Panc1 (cell line): ENCODE results near the gene TMEM200C. TPM values are rescaled to one million over a fixed set of nuclear protein-coding genes. Genes with fewer than 3 reads are reported as not detected.

ENCODE experiments used
- ATAC-seq: fragments of 200-7000 bp; cut with Tn5 transposase; 2 replicates; pipeline ENCODE4 v1.9.1; 2020; ENCODE audit warnings: mild to moderate bottlenecking, moderate library complexity
- BruUV-seq: library from RNA; stranded (reverse); fragments of 400-500 nt; replicated peaks from 2 replicates; lab custom pipeline; 2021; lab: Mats Ljungman, UMichigan
- CTCF ChIA-PET: fragments of 300-600 bp; sonication (Branson Sonifier 250); formaldehyde crosslinking; loops from one replicate; lab custom pipeline; 2022; ENCODE audit warnings: antibody characterized with exemption; lab: Charles Lee
- POLR2A ChIA-PET: fragments of 300-600 bp; sonication (Branson Sonifier 250); formaldehyde crosslinking; loops from one replicate; lab custom pipeline; 2022; ENCODE audit warnings: antibody characterized with exemption; lab: Charles Lee
- DNase-seq: peaks from one replicate; pipeline ENCODE4 v3.0.0-alpha.2; 2010; ENCODE audit warnings: low read depth, low spot score
- H3K27ac ChIP-seq: 2 replicates; pipeline ENCODE4 v1.5.1; 2011; ENCODE audit warnings: mild to moderate bottlenecking, low read length, inconsistent platforms
- H3K27me3 ChIP-seq: fragments of 200-500 bp; sonication (Bioruptor generic); 2 replicates; pipeline ENCODE4 v1.6.0; 2014; ENCODE audit warnings: low read length, inconsistent platforms; ENCODE audit not compliant: control insufficient read depth, insufficient read depth
- H3K36me3 ChIP-seq: fragments of 200-500 bp; sonication (Bioruptor generic); 2 replicates; pipeline ENCODE4 v1.5.1; 2014; ENCODE audit warnings: inconsistent platforms, mild to moderate bottlenecking, low read length, moderate library complexity; ENCODE audit not compliant: control insufficient read depth, insufficient read depth
- H3K4me1 ChIP-seq: 2 replicates; pipeline ENCODE4 v1.5.1; 2011; ENCODE audit warnings: inconsistent platforms, mild to moderate bottlenecking, low read length, moderate library complexity; ENCODE audit not compliant: control insufficient read depth, insufficient read depth
- H3K4me3 ChIP-seq, 2 experiments: 2 replicates each; pipeline ENCODE4 v1.5.1; 2011 to 2012; ENCODE audit warnings: low read depth in 2 of 2, low read length in 2 of 2, mild to moderate bottlenecking in 2 of 2, inconsistent platforms in 1 of 2, moderate library complexity in 1 of 2
- H3K9me3 ChIP-seq: fragments of 200-500 bp; sonication (Bioruptor generic); 2 replicates; pipeline ENCODE4 v1.5.1; 2014; ENCODE audit warnings: low read depth, mild to moderate bottlenecking, inconsistent platforms, low read length, moderate library complexity; ENCODE audit not compliant: control insufficient read depth, insufficient read depth
- CTCF ChIP-seq: fragments of 450-650 bp; IDR thresholded peaks from 2 replicates; pipeline ENCODE4 v1.5.1; 2017; ENCODE audit warnings: mild to moderate bottlenecking
- POLR2AphosphoS5 ChIP-seq: IDR thresholded peaks from 2 replicates; pipeline ENCODE4 v1.6.1; 2012; ENCODE audit warnings: mild to moderate bottlenecking, low read depth, low read length, moderate library complexity
- REST ChIP-seq, 2 experiments: IDR thresholded peaks; 2 replicates each; pipeline ENCODE4 v1.6.1; 2011 to 2012; ENCODE audit warnings: low read depth in 2 of 2, control low read depth in 1 of 2, low read length in 1 of 2, mild to moderate bottlenecking in 1 of 2, moderate library complexity in 1 of 2; ENCODE audit not compliant: insufficient read depth in 1 of 2
- SIN3A ChIP-seq: IDR thresholded peaks from 2 replicates; pipeline ENCODE4 v1.6.1; 2012; ENCODE audit warnings: low read depth, mild to moderate bottlenecking, low read length, moderate library complexity, borderline replicate concordance; ENCODE audit not compliant: insufficient read depth
- TCF7L2 ChIP-seq: IDR thresholded peaks from 2 replicates; pipeline ENCODE4 v1.6.1; 2011; ENCODE audit warnings: mild to moderate bottlenecking, low read depth, low read length, inconsistent platforms
- in situ Hi-C: cut with HindIII; loops from 2 replicates; pipeline ENCODE4 v1.10.0; 2016; ENCODE audit warnings: low sequenced_read_pairs, low pct_unique_long_range_greater_than_20kb
- intact Hi-C: fragments of 100-400 bp; cut with micrococcal nuclease; formaldehyde crosslinking; loops from one replicate; pipeline ENCODE4 v1.10.0; 2022; ENCODE audit not compliant: unreplicated experiment
- total RNA-seq: library from RNA; stranded (reverse); gene quantifications from one replicate; pipeline ENCODE4 v1.2.1, GENCODE V29; 2021; ENCODE audit not compliant: unreplicated experiment

TMEM200C gene
- total RNA-seq, 1 experiment from 2014 or later = 0.10 TPM

GRCh38 chr18:5879479-5879882, 15.8 kb downstream of the TMEM200C start:
- BruUV-seq = no TSS peak
- Histone ChIP-seq H3K27me3 (no peaks in the 10 kb centered on the region; the same call in 1 of the 2 replicates), H3K36me3 (no peaks in the 10 kb centered on the region), H3K9me3 (no peaks in the 10 kb centered on the region), H3K27ac (no peak overlapping the region), H3K4me1 (no peaks in the 10 kb centered on the region), H3K4me3 (no peak overlapping the region)
- DNase-seq (no peak), ATAC-seq (no peak)
- intact Hi-C loops (loop anchor here (1.0 kb wide), 1 partner anchor 642 kb away; no protein-coding TSS in a partner anchor), in situ Hi-C loops (no loop called here)
- ChIA-PET POLR2A (no interaction called here), CTCF (interaction anchor here (0.7 to 1.0 kb wide), 2 partner anchors 340 to 642 kb away, joined by 3 to 7 read pairs; no protein-coding TSS in a partner anchor)
- TF ChIP-seq CTCF (peak; percentile 74; the same call in 1 of the 2 replicates), TCF7L2 (no peak)

GRCh38 chr18:5876891-5877290, 18.4 kb downstream of the TMEM200C start:
- ChIA-PET CTCF (no interaction called here), POLR2A (no interaction called here)
- in situ Hi-C loops = no loop called here
- intact Hi-C loops = no loop called here
- Histone ChIP-seq H3K4me1 (no peaks in the 10 kb centered on the region), H3K4me3 (no peak overlapping the region), H3K9me3 (no peaks in the 10 kb centered on the region), H3K27me3 (no peaks in the 10 kb centered on the region; the same call in 1 of the 2 replicates), H3K36me3 (no peaks in the 10 kb centered on the region), H3K27ac (no peak overlapping the region)
- DNase-seq = no peak
- TF ChIP-seq POLR2AphosphoS5 (no peak), REST (IDR thresholded peaks at IDR 0.05; ENCODE audit: insufficient read depth in 1 of 2, low read depth in 2 of 2, low read length in 1 of 2) (no peak), TCF7L2 (no peak), CTCF (no peak), SIN3A (no peak)
- no peak for ATAC-seq
- BruUV-seq = no TSS peak
